ENCODE results near the gene BRD7.

BRD7 gene

DNA sequence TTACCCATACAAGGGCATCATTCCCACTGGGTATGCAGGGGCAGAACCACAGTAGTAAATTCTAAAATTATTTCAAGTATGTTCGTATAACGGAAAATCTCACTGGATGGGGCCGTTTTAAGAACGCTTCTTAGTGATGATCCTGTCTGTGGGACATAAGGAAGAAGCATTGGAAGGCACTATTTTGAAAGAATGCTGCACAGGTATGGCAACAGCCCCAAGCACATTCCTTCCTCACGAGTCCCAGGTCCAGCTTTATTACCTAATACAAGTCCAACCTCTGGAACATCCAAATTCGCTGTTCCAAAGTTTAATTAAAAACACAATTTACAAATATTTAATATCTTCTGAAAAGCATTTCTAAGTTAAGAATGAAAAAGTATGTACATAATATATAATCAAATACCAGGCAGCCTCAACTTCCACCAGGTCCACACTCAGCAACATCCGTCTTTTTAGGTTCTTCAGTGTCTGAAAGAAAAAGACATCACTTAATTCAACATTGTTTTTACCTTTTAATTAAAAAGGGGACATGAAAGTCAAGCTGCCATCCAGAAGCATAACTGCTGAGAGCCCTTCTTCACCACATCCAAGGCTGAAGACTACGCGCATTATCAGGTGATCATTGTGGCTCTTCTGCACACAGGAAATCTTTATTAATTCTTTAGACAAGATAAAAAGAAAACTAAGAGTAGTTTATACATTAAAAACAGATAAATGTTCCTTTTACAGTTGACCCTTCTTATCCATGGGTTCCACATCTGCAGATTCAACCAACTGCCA, 49.8 kb downstream of the BRD7 start:
- no peak for DNase-seq

DNA sequence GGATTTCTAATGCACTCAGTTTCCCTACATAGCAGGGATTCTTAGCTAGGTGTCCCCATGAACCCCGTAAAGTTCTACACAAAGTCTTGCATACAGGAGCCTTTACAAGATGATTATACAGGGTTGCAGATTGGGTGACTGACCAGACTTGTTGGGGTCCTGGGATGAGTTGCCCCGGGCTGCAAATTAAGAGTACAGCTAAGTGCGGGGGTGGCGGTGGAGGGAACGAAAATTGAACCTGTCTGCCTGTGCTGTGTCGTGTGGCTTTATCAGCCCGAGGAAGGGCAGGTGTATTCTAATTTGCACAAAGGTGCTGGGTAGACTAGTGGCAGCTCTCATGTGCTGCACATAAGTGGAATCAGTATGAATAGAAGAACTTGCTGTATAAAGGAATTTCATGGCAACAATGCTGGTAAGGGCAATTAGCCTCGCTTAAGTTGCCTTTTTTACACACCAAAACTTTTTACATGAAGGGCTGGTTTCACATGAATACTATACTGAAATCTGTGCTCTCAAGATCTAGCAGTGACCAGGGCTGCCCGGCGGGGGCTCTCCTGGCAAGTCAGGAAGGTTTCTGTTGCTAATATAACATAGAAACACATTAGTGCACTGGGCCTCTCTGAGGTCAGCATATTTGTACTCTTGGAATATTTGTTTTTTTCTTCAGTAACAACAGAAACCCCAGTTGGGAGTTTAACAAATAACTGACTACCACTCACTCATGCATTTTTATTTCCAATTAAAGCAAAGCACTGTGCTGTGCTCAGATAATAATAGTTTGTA, 51.7 kb downstream of the BRD7 start:
- no peak for DNase-seq

DNA sequence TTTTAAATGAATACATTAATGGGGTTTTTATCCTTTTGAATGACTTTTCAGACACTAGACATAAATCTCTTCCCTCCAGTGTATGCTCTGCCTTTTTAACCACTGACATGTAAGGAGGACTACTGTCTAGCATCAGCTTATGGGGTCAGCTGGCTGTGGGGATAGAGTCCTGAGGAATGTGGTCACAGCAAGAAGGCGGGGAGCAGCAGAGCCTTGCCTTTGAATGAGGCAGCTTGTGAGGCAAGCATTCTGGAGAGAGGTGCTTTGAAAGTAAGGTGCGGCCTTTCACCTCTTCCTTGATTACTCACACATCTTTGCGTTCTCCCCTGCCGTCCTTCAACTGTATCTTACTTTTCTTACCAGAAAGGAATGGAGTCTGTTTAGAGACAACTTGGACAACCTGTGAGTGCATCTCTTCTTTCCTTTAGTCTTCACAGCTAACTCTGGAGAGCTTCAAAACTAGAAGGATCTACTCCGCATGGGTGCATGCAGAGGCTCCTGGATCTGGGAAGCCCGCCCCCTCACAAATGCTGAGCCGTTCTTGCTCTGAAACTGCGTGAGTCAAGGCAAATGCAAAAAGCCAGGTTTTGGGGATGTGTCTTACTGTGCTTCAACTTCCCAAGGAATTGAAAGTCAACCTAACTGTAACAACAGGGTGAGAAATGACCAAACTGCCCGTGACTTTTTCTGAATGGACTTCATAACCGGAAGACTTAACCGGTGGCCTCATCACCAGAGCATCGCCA, 52.5 kb downstream of the BRD7 start:
- DNase-seq = no peak

DNA sequence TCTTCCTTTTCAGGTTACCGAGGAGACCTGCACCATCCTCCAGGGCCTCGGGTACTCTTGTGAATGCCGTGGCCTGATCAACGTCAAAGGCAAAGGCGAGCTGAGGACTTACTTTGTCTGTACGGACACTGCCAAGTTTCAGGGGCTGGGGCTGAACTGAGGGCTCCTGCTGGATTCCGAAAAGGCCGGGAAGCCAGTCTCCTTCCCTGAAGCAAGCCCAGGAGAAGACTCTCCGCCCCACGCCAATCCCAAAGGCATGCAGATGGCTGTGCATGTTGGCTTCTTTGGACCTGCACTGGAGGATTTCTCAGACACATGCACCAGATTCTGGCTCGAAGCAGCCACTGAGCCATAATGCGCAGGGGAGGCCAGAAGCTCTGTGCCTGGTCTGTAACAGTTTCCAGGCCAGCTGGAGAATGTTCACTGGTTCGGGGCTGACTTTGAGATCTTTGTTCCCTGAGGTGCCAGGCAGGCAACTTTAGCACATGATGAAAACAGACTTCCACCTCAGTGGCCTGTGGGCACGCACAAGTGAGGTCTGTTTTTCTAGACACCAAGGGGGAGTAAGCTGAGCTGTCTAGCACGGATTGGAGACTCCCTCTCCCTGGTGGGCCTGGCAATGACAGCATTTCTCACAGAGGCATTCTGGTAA, 53.3 kb downstream of the BRD7 start:
- DNase-seq = no peak

DNA sequence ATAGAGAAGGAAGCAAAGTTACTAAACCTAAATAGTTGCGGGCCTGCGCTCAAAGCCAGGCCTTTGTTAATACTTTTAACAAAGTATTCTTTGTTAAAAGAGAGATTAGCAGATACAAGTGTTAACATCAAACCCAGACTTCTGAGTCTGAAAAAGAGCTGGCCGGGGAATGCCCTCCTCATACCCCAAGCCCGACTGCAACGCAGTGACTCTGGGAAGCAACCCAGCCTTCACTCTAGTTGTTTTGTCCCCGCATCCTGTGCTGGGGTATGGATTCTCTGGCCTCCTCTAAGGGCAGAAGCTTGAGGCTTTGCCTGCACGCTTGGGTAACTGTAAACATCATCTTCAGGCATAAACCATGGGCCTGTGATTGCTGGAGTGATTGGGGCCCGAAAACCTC, 54.1 kb downstream of the BRD7 start:
- DNase-seq = no peak

- no peak for DNase-seq
Observed at GRCh38 chr16:50313596-50314478, 55.0 kb downstream of the BRD7 start.

- no peak for DNase-seq
Observed at GRCh38 chr16:50311891-50312501, 56.8 kb downstream of the BRD7 start.

- DNase-seq = no peak
Observed at GRCh38 chr16:50311134-50311528, 57.7 kb downstream of the BRD7 start.

DNA sequence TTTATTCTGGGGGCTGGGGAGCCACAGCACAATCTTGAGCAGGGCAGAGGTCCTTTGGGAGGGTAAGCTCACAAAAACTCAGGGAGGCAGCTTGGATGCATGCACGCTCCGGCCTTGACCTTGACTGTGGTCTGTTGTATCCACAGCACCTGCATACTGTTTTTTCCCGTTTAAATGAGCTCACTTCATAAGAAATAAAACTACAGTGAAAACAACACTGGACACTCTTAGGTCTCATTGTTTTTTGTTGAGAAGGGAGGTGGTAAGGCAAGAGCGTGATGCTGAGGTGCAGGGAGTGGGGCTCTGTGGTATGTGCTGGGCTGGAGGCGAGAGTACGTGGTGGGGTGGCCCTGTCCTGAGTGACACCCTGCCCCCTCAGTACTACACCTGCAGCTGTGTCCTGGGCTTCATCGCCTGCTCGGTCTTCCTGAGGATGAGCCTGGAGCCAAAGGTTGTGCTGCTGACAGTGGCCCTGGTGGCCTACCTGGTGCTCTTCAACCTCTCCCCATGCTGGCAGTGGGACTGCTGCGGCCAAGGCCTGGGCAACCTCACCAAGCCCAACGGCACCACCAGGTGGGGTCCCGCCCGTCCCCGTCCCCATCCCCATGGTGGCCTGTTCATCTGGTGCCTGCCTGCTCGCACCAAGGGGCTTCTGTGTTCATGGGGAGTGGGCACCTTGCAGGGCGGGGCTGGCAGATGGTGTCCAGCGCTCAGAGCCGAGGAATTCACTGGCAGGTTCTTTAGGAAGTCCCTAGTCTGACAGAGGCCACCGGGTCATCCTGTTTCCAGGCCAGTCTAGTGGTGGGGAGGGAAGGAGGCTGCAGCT, 58.3 kb downstream of the BRD7 start:
- no peak for DNase-seq

- DNase-seq = peak; percentile 61
Observed at GRCh38 chr16:50309527-50310307, 59.1 kb downstream of the BRD7 start.

- no peak for DNase-seq
Observed at GRCh38 chr16:50309156-50309526, 59.6 kb downstream of the BRD7 start.

GRCh38 chr16:50308237-50308965, 60.4 kb downstream of the BRD7 start:
- no peak for DNase-seq

- no peak for DNase-seq
Observed at GRCh38 chr16:50306287-50306686, 62.5 kb downstream of the BRD7 start.

DNA sequence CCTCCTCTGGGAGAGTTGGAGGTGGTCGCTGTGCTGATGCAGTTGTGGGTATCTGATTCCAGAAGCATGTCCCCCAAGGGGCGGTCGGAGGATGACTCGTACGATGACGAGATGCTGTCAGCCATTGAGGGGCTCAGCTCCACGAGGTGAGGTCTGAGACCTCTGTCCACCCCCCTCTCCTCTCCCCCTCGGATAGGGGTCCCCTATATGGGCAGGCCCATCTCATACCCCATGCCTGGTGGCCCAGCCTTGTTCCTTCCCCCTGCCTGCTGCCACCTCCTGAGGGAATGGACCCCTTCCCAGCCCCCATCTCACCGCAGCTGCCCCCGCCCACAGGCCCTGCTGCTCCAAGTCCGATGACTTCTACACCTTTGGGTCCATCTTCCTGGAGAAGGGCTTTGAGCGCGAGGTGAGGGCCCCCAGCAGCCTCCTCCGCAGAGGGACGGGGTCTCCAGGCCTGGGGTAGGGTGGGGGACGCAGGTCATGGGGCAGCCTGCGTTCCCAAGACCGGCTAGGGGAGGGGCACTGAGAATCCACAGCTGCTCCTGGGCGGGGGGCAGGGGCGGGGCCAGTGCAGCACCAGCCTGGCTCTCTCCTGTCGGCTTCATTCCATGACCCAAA, 63.2 kb downstream of the BRD7 start:
- no peak for DNase-seq

DNA sequence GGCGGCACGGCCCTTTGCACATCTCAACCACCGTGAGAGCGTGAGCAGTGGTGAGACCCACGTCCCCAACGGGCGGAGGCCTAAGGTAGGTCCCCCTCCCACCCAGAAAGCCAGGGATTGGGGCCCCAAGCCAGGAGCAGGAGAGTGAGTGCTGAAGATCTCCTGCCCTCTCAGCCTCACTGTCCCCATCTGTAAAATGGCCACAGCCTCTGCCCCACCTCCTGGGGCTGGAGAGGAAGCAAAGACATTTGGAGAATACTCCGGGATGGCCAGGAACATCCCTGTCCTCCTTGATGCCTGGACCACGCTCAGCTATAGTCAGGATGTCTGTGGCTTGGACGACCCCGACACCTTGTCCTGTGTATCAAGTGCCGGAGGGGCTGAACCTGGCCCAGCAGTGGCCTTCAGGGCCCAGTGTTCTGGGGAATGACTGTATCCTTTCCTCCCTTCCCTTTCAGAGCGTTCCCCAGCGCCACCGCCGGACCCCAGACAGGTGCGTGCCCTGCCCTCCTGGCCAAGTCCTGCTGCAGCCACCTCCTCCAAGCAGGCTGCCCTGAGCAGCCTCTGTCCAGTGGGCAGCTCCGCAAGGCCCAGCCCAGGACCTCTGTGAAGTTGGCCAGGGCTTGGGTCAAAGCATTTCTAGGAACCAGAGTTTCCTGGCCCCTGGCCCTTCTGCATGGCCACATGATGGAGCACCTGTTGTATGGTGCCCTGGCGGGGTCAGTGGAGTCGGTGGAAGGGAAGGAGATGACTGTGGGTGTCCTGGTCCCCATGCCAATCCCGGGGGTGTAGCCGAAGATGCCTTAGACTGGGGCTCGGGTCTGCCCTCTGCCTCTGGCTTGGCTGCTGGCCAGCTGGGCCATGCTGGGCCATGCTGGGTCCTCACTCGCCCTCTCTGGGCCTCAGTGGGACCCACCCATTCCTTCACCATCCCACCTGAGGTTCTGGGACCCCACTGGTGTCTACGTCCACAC, 64.0 kb downstream of the BRD7 start:
- no peak for DNase-seq

DNA sequence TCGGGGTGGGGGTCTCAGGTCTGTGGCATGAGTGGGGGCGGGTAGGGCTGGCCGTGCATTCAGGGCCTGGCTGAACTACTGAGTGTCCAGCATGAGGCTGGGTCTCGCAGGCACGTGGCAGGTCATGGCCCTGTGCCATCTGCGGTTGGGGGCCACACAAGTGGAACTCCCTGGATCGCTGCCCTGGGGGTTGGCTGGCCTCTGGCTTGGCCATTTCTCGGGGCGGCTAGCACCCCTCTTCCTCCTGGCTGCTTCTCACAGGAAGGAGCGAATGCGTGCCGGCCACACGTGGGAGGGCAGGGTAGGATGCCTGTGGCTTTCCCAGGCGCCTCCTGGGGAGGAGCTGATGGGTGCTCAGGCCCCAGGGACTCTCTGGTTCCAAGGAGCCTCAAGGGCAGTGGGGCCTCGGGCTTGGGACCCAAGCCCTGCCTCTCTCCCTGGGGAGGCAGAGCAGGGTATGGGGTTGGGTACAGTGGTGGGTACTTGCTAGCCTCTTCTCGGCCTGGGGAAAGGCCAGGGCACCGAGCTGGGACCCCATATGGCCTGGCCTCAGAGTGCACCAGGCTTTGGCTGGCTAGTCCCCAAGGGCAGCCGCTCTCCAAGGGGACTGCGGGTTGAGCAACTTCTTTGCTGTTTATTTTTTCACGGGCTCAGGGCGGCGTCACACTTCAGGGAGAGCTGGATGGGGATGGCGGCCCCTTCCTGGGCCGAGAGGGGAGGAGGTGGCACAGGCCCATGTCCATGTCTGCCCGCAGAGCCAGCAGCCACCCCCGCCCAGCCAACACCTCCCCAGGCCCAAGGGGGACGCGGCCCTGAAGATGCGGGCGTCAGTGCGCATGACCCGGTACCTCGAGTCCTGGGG, 65.0 kb downstream of the BRD7 start:
- no peak for DNase-seq
